Thoracic aorta (tissue), 2 donors: ENCODE measurements around the gene SLC44A5. TPM values are rescaled to one million over a fixed set of nuclear protein-coding genes. Genes with fewer than 3 reads are reported as not detected.

Experiments used
- ATAC-seq: fragments of 150-250 bp; one replicate; pipeline ENCODE4 v1.8.0; 2017; ENCODE audit warnings: low read depth; ENCODE audit not compliant: insufficient number of reproducible peaks, low FRiP score
- DNase-seq: peaks from one replicate; pipeline ENCODE4 v3.0.0-alpha.2; 2020; ENCODE audit warnings: low spot score
- H3K27ac ChIP-seq, 2 donors: fragments of 200-600 bp; sonication (generic); 1 replicate in 1 of 2; 2 replicates in 1 of 2; pipeline ENCODE4 v1.5.1; 2016; ENCODE audit warnings: mild to moderate bottlenecking in 2 of 2, moderate library complexity in 2 of 2
- H3K27me3 ChIP-seq: fragments of 200-600 bp; sonication (generic); replicated peaks from 2 replicates; pipeline ENCODE4 v1.6.0; 2016; ENCODE audit warnings: mild to moderate bottlenecking; ENCODE audit not compliant: insufficient read depth
- H3K36me3 ChIP-seq: fragments of 200-600 bp; sonication (generic); one replicate; pipeline ENCODE4 v1.5.1; 2016
- H3K4me1 ChIP-seq, 2 donors: fragments of 200-600 bp; sonication (generic); 1 replicate in 1 of 2; 2 replicates in 1 of 2; pipeline versions ENCODE4 v1.5.1 to v1.6.0; 2016; ENCODE audit warnings: low read depth in 2 of 2, mild to moderate bottlenecking in 1 of 2; ENCODE audit not compliant: control insufficient read depth in 1 of 2
- H3K4me3 ChIP-seq: fragments of 200-600 bp; sonication (generic); 2 replicates; pipeline ENCODE4 v1.5.1; 2016; ENCODE audit warnings: mild to moderate bottlenecking
- H3K9me3 ChIP-seq: fragments of 200-600 bp; sonication (generic); 2 replicates; pipeline ENCODE4 v1.5.1; 2016
- total RNA-seq, 2 donors: library from RNA; depleted of rRNA; stranded (reverse); fragments of >200 nt; gene quantifications; one replicate each; pipeline versions ENCODE4 v1.1.0 to v1.2.3, GENCODE V29; 2016
- TF ChIP-seq, protein P1 (sequence below): fragments of 200-600 bp; sonication (generic); IDR thresholded peaks from one replicate; pipeline ENCODE4 v1.5.1; 2019; ENCODE audit warnings: antibody characterized with exemption

Gene SLC44A5
- total RNA-seq, 2 donors from 2014 or later: 0.28 to 0.68 TPM

DNA sequence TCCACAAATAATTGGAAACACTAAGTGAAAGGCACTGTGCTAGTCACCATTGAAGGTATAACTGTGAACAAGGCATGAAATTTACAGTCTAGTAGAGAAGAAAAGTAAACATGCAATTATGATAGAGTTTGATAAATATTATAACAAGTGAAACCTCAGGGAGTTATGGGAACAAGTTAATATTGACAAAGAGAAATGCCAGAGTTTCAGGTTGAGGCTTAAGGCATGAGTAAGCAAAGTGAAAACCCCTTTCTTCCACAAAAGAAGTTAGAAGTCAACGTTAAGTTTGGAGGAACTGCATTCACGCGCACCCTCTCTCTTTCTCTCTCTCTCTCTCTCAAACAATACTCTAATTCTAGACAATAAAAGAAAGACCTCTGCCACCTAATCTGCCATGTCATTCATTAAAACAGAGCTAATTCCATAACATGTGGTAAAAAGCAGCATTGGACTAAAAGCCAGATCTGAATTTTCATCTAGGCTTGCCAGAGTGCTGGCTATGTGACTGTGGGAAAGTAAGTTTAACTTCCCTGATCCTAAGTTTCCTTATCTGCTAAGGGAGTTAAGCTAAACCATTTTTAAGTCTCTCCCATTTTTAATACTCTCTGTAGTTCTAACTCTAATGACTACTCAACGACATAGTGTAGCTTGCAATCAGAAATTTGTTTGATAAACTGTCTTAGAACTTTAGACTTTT, 22.0 kb downstream of the SLC44A5 start:
- no peaks in the 10 kb centered on the region for H3K9me3 ChIP-seq
- ATAC-seq (no peak), DNase-seq (no peak)
- H3K27ac ChIP-seq: no peak overlapping the region
- TF ChIP-seq, protein P1, sequence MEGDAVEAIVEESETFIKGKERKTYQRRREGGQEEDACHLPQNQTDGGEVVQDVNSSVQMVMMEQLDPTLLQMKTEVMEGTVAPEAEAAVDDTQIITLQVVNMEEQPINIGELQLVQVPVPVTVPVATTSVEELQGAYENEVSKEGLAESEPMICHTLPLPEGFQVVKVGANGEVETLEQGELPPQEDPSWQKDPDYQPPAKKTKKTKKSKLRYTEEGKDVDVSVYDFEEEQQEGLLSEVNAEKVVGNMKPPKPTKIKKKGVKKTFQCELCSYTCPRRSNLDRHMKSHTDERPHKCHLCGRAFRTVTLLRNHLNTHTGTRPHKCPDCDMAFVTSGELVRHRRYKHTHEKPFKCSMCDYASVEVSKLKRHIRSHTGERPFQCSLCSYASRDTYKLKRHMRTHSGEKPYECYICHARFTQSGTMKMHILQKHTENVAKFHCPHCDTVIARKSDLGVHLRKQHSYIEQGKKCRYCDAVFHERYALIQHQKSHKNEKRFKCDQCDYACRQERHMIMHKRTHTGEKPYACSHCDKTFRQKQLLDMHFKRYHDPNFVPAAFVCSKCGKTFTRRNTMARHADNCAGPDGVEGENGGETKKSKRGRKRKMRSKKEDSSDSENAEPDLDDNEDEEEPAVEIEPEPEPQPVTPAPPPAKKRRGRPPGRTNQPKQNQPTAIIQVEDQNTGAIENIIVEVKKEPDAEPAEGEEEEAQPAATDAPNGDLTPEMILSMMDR: no peak
- no peaks in the 10 kb centered on the region for H3K4me1 ChIP-seq
- no peaks in the 10 kb centered on the region for H3K36me3 ChIP-seq
- H3K4me3 ChIP-seq: no peak overlapping the region
- no peaks in the 10 kb centered on the region for H3K27me3 ChIP-seq

DNA sequence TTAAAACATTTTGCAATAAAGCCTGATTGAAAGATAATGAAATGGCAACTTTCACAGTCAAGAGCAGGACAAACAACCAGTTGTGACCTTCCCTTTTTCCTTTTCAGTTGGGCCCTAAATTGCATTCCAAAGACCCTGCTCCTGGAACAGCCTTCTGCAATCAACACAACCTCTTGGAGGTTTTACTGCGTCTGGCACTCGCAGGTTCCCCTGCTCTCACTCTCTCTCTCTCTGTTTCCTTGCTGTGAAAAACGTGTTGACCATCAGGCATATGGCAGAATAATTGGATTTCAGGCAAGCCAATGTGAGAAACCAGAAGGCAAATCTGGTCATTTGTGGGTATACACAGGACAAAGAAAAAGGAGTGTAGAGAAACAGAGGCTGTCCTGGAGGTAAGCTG, 23.2 kb downstream of the SLC44A5 start:
- no peaks in the 10 kb centered on the region for H3K4me1 ChIP-seq
- no peaks in the 10 kb centered on the region for H3K27me3 ChIP-seq
- H3K36me3 ChIP-seq: no peaks in the 10 kb centered on the region
- no peak for DNase-seq
- no peak overlapping the region for H3K27ac ChIP-seq
- ATAC-seq: no peak
- TF ChIP-seq, protein P1: no peak
- H3K4me3 ChIP-seq: no peak overlapping the region
- no peaks in the 10 kb centered on the region for H3K9me3 ChIP-seq

DNA sequence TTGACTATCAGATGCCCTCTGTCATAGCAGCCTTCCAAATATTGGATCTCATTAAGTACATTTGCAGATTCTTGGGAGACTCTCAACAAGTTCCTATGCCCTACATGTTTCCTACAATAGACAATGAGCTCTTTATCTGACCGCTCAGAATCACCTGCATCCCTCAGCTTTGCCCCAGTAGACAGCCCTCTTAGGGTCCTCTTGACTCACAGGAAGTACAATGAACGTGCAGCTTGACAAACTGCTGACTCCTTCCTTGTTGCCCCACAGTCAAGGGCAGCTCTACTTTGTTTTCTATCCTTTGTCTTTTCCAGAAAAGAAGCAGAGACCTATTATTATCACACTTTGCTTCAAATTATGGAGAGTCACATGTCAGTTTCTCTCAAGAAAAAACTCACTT, 27.6 kb downstream of the SLC44A5 start:
- H3K9me3 ChIP-seq: no peaks in the 10 kb centered on the region
- ATAC-seq (no peak), DNase-seq (no peak)
- H3K36me3 ChIP-seq: no peaks in the 10 kb centered on the region
- TF ChIP-seq, protein P1: no peak
- H3K4me1 ChIP-seq: no peaks in the 10 kb centered on the region
- no peaks in the 10 kb centered on the region for H3K27me3 ChIP-seq
- no peak overlapping the region for H3K27ac ChIP-seq
- H3K4me3 ChIP-seq: no peak overlapping the region

DNA sequence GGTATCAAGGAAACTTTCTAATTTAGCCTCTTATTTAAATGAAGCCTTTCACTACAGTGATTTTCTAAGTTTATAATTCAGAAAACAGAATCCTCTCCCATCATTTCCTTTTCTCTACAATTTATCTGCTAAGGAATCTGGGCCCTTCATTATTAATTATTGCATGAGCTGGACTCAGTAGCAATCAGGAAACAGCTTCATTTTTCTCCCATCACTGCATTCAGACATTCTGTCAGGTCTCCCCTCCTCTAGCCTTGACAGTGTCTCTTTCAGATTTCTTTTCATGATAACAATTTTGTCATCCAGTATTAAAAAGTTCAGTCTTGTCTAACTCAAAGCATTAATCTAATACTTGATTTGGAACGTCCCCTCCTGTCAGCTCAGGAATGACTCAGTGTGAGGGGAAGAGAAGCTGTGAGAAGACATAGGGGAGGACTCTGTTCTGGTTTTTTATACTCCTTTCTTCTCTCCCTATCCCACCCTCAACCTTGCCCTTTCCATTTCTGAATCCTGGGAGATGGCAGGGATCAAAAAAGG, 28.1 kb downstream of the SLC44A5 start:
- no peaks in the 10 kb centered on the region for H3K9me3 ChIP-seq
- H3K36me3 ChIP-seq: no peaks in the 10 kb centered on the region
- ATAC-seq: no peak
- DNase-seq: no peak
- no peaks in the 10 kb centered on the region for H3K27me3 ChIP-seq
- no peak overlapping the region for H3K27ac ChIP-seq
- H3K4me1 ChIP-seq: no peaks in the 10 kb centered on the region
- TF ChIP-seq, protein P1: no peak
- no peak overlapping the region for H3K4me3 ChIP-seq

DNA sequence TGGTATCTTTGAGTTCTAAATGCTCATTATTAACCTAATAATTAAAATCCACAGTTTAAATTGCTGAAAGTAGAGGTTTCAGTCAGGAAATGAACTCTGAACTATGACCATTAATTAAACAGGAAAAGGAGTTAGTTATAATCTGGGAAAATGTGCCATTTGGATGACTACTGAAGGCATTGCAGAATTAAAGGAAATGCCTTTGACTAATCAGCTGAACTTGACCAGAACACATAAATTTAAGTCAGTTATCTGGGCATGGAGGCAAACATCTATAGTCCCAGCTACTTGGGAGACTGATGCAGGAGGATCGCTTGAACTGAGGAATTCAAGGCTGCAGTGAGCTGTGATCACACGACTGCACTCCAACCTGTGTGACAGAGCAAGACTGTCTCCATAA, 31.9 kb downstream of the SLC44A5 start:
- DNase-seq (no peak), ATAC-seq (no peak)
- H3K27ac ChIP-seq: no peak overlapping the region
- H3K27me3 ChIP-seq: no peaks in the 10 kb centered on the region
- no peak overlapping the region for H3K4me3 ChIP-seq
- H3K4me1 ChIP-seq: no peaks in the 10 kb centered on the region
- TF ChIP-seq, protein P1: no peak
- no peaks in the 10 kb centered on the region for H3K36me3 ChIP-seq
- no peaks in the 10 kb centered on the region for H3K9me3 ChIP-seq
